Cardiac fibroblast (primary cell): ENCODE measurements around the gene CYP8B1.

Experiments used
- DNase-seq, 2 donors: peaks; one replicate each; pipeline versions ENCODE4 v3.0.0 to v3.0.0-alpha.2; 2010; ENCODE audit warnings: low read depth in 2 of 2
- H3K4me3 ChIP-seq, 2 donors: replicated peaks in 1 of 2; 1 replicate in 1 of 2; 2 replicates in 1 of 2; pipeline ENCODE4 v1.5.1; 2011; ENCODE audit warnings: low read depth in 2 of 2, low read length in 2 of 2, mild to moderate bottlenecking in 2 of 2, moderate library complexity in 1 of 2
- TF ChIP-seq, protein P1 (sequence below): IDR thresholded peaks from one replicate; pipeline ENCODE4 v1.5.1; 2011; ENCODE audit warnings: low read depth, mild to moderate bottlenecking, low read length, inconsistent platforms

CYP8B1 gene

DNA sequence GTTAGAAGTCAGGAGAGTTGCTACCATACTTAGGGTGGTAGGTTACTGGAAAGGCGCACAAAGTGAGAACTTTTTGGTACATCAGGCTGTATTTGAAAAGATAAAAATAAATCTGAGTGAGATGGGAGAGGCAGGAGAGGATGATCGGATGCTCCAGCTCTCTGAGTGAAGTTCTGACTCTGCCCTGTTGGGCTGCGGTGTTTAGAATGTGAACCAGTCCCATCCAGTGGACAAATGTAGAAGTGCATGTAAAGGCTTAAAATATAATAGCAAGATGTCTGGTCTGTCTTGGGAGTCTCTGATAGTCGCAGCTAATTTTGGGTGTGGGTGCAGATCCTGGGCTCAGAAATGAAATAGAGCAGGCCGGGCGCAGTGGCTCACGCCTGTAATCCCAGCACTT, 36.1 kb downstream of the CYP8B1 start:
- TF ChIP-seq, protein P1, sequence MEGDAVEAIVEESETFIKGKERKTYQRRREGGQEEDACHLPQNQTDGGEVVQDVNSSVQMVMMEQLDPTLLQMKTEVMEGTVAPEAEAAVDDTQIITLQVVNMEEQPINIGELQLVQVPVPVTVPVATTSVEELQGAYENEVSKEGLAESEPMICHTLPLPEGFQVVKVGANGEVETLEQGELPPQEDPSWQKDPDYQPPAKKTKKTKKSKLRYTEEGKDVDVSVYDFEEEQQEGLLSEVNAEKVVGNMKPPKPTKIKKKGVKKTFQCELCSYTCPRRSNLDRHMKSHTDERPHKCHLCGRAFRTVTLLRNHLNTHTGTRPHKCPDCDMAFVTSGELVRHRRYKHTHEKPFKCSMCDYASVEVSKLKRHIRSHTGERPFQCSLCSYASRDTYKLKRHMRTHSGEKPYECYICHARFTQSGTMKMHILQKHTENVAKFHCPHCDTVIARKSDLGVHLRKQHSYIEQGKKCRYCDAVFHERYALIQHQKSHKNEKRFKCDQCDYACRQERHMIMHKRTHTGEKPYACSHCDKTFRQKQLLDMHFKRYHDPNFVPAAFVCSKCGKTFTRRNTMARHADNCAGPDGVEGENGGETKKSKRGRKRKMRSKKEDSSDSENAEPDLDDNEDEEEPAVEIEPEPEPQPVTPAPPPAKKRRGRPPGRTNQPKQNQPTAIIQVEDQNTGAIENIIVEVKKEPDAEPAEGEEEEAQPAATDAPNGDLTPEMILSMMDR, result peak; percentile 81
- peak; percentile 75 to 82 for DNase-seq
- peak overlapping the region in 1 of 2 donors; percentile 33 for H3K4me3 ChIP-seq

DNA sequence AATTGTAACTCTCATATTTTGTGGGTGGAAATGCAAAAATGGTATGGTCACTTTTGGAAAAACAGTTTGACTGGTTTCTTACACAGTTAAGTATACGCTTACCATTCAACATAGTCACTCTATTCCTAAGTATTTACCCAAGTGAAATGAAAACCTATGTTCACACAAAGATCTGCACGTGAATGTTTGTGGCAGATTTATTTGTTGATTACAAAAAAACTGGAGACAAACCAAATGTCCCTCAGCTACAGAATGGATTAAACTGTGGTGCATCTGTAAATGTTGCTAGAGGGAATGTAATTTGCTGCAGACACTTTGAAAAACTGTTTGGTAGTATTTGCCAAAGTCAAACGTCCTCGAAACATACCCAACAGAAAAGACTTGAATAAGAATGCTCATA, 37.1 kb downstream of the CYP8B1 start:
- TF ChIP-seq, protein P1, result no peak
- no peak for DNase-seq
- H3K4me3 ChIP-seq, result no peak overlapping the region

DNA sequence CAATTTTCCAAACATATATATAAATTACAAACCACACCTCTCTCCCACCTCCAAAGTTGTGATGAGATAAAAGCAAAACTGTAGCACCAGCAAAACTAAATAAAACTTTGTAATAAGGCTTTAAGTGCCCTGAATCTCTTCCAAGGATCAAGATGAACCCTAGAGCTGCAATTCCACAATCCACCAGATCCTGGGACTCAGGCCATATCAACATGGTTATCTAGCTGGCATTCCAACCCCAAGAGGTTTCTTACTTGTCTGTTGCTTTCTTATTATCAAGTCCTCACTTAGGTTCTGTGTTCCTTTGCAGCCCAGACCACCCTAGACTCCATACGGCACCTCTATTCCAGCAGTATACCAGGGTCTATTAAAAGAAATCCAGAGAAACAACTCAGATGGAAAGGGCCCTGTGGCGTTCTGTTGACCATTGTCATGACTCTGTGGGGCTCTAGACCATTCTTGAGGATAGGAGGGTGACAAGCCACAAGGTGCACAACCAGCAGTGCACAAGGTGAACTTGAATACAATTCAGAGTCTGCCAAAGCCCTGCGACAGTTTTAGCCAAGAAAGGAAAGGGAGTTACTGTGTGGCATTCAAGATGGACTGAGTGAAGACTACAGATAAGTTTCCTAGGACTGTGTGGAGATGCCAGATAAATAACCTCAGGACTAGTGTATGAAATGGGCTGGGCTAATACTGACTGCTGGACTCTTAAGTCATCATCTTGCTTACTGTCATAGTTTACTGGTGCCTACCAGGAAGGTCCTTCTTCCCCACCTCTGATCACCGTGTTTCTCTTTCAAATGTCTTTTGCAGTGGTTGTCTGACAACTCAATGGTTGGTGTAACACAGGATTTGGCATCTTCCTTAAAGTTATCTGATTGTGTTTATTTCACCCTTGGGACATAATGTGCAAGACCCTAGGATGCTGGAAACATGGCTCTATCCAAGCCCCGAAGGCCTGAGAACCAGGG, 39.2 kb downstream of the CYP8B1 start:
- TF ChIP-seq, protein P1, result no peak
- no peak overlapping the region for H3K4me3 ChIP-seq
- no peak for DNase-seq

DNA sequence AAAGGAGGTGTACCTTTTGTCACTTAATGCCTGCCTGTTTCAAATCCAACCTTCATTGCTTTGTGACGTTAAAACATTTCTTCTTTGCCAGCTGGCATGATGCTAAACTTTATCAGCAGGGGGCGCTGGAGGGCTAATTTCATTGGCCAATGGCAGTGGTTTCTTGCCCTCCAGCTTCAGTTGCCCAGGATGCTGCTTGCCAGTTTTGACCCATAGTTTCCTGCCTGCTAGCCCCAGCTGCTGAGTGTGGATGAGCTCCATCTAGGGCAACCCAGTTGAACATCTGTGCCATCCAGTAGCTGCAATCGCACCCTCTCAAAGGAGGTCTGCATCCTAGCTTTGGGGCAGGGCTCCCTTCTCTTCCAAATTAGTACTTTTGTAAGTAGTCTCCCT, 44.4 kb downstream of the CYP8B1 start:
- peak; percentile 67 to 73 for DNase-seq
- TF ChIP-seq, protein P1, result peak; percentile 77
- H3K4me3 ChIP-seq, result no peak overlapping the region

DNA sequence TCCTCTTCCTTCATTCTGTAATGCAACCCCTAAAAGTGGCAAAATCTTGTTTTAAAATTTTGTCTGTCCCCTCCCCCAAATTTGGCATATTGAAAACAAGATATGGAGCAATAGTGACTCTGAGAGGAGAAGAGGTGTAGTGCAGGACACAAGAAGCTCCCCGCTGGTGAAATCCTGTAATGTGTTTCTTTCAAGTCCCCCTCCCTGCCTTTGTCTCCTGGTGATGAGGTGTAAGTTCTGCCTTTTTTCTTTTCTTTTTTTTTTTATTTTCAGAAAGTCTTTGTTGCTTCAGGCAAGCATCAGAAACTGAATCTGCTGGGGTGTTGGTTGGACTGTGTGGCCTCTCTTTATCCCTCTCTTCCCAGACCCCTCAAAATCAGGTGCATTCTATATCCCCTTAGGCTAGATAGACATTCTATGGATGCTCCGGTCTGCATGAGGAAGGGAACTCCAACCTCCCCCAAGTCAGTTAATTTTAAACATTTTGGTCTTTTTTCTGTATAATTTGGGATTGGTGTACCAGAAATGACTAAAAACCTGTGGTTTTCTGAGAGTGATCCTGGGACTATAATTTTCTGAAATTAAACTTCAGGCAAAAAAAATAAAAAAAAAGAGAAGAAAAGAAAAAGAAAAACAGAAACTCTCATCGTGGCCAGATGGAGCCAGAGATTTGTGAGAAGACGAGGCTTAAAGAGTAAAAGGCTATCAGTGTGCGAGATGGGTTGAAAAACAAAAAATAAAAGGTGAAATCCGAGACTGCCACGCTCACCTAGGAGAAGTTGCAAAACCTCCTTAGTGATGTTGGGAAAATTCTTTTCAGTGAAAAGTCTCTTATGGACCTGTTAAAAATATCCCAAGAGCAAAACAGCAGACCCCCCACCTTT, 45.0 kb downstream of the CYP8B1 start:
- H3K4me3 ChIP-seq, result no peak overlapping the region
- TF ChIP-seq, protein P1, result peak; percentile 38
- DNase-seq, result peak; percentile 48 to 56

DNA sequence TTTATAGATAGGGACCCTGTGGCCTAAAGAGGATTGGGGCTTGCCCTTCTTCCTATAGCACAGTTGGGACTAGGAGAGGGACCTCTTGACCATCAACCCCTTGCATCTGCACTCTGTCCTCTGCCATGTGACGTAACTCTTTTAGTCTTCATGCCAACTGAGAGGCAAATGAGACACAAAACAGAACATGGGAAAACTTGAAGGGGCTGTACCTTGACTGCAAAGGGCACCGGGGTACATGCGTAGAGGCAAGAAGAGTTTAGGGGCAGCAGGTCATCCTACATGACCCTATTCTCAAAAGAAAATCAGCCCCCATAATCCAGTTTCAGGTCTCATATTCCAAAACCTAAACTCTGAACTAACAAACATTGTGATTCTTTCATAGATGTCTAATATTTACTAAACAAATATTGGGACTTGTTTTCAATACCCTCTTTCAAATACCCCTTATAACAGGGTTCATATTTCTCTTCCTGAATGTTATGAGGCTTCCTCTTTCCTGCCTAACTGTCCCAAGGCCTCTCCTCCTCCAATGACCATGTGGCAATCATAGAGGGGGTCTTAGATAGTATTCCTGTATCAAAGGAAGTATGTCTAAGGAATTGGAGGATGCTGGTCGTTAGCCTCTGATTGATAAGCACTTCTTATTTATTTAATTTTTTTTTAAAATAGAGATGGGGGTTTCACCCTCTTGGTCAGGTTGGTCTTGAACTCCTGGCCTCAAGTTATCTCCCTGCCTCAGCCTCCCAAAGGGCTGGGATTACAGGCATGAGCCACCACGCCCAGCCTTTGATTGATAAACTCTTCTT, 45.8 kb downstream of the CYP8B1 start:
- TF ChIP-seq, protein P1, result no peak
- no peak for DNase-seq
- no peak overlapping the region for H3K4me3 ChIP-seq
